K562 (cell line): Measurements from ENCODE around the gene BMI1. TPM values are rescaled to one million over a fixed set of nuclear protein-coding genes. Genes with fewer than 3 reads are reported as not detected.

ENCODE experiments used
- CAMTA2 ChIP-seq: fragments of 250-450 bp; sonication (Bioruptor Pico); conservative IDR thresholded peaks from 2 replicates; pipeline ENCODE4 v1.5.1; 2022
- CBFA2T3 ChIP-seq: fragments of 450-650 bp; IDR thresholded peaks from 2 replicates; pipeline ENCODE4 v1.6.1; 2017
- DMBX1 ChIP-seq: fragments of 250-450 bp; sonication (Bioruptor Pico); IDR thresholded peaks from 2 replicates; pipeline ENCODE4 v1.8.0; 2022; ENCODE audit warnings: inconsistent platforms, mild to moderate bottlenecking, moderate library complexity, borderline replicate concordance
- ETS2 ChIP-seq: IDR thresholded peaks from 2 replicates; pipeline ENCODE4 v1.6.1; 2016; ENCODE audit warnings: borderline replicate concordance, missing genetic modification characterization, mild to moderate bottlenecking, moderate library complexity, missing compliant biosample characterization; ENCODE audit not compliant: poor library complexity, severe bottlenecking
- GATAD2A ChIP-seq: fragments of 450-650 bp; IDR thresholded peaks from 2 replicates; pipeline ENCODE4 v1.6.1; 2017
- MGA ChIP-seq: fragments of 450-650 bp; IDR thresholded peaks from 2 replicates; pipeline ENCODE4 v1.6.1; 2016; ENCODE audit warnings: mild to moderate bottlenecking, moderate library complexity
- NCOA6 ChIP-seq: fragments of 450-650 bp; IDR thresholded peaks from 2 replicates; pipeline ENCODE4 v1.6.1; 2017; ENCODE audit warnings: mild to moderate bottlenecking
- PTRF ChIP-seq: fragments of 450-650 bp; IDR thresholded peaks from 2 replicates; pipeline ENCODE4 v1.6.1; 2016; ENCODE audit warnings: mild to moderate bottlenecking, missing genetic modification characterization, missing compliant biosample characterization
- RAD21 ChIP-seq, 2 experiments: fragments of 250-450 bp in 1 of 2; fragments of 450-650 bp in 1 of 2; sonication (Bioruptor Pico) in 1 of 2; formaldehyde crosslinking in 1 of 2; IDR thresholded peaks in 1 of 2; conservative IDR thresholded peaks in 1 of 2; 2 replicates each; pipeline versions ENCODE4 v1.4.0 to v1.8.0; 2020 to 2022; ENCODE audit warnings: mild to moderate bottlenecking in 2 of 2, moderate library complexity in 1 of 2
- SAFB2 ChIP-seq: fragments of 200-400 bp; formaldehyde crosslinking; IDR thresholded peaks from 2 replicates; pipeline ENCODE4 v1.6.1; 2018; ENCODE audit warnings: borderline replicate concordance, low read length, low read depth, moderate library complexity; ENCODE audit not compliant: severe bottlenecking
- SMAD1 ChIP-seq: fragments of 150-350 bp; IDR thresholded peaks from 2 replicates; pipeline ENCODE4 v1.6.1; 2014; ENCODE audit warnings: low read length, low read depth; ENCODE audit not compliant: partially characterized antibody
- SMAD4 ChIP-seq: fragments of 250-450 bp; sonication (Bioruptor Pico); conservative IDR thresholded peaks from 2 replicates; pipeline ENCODE4 v1.8.0; 2021; ENCODE audit warnings: inconsistent platforms, mild to moderate bottlenecking, moderate library complexity
- TAF9B ChIP-seq: fragments of 450-650 bp; IDR thresholded peaks from 2 replicates; pipeline ENCODE4 v1.6.1; 2018; ENCODE audit warnings: mild to moderate bottlenecking; ENCODE audit not compliant: partially characterized antibody
- ZFP91 ChIP-seq: sonication (generic); formaldehyde crosslinking; IDR thresholded peaks from 2 replicates; pipeline ENCODE4 v1.8.0; 2022; ENCODE audit warnings: mild to moderate bottlenecking, missing genetic modification reagents
- polyA plus RNA-seq, 8 experiments: library from polyadenylated mRNA; depleted of rRNA in 4 of 8; stranded (reverse) in 5 of 8; unstranded in 3 of 8; fragments of >200 nt; fragmentation: Nextera tagmentation in 2 of 8; fragmentation: Illumina TruSeq in 1 of 8; extraction: Ambion mirVana in 2 of 8; extraction: Trizol in 1 of 8; gene quantifications; 2 replicates each; pipeline versions ENCODE4 v1.2.1 to v1.2.3, GENCODE V29; 2011 to 2014; ENCODE audit warnings: inconsistent platforms in 1 of 8, missing spikeins in 1 of 8
- total RNA-seq, 7 experiments: library from RNA; depleted of rRNA in 6 of 7; stranded (reverse); fragments of >200 nt in 6 of 7; fragmentation: Illumina TruSeq in 2 of 7; extraction: Trizol in 2 of 7; gene quantifications; 2 replicates each; pipeline versions ENCODE4 v1.2.1 to v1.2.3, GENCODE V29; 2011 to 2021; ENCODE audit warnings: low replicate concordance in 1 of 7

Gene BMI1
- total and polyA plus RNA-seq, 9 of the 15 experiments (the other 6 are each of a cell fraction or from before 2014, with no cell fraction given) = 21.4 to 103 (median 70.8) TPM

GRCh38 chr10:22340329-22341189 is 19.7 kb downstream of the BMI1 start (continued):
- TF ChIP-seq ETS2 (tag) = no peak
- peak; percentile 7; the same call in 1 of the 2 replicates for TF ChIP-seq MGA
- TF ChIP-seq NCOA6 = no peak
- no peak for TF ChIP-seq GATAD2A
- TF ChIP-seq PTRF (tag) = no peak
- TF ChIP-seq TAF9B = peak; percentile 30
- no peak; a peak in 1 of 4 replicates for TF ChIP-seq RAD21 (CRISPR knock-in tag; conservative IDR thresholded peaks at IDR 0.05 in 1 of 2, IDR thresholded peaks at IDR 0.05 in 1 of 2)
- TF ChIP-seq DMBX1 (CRISPR knock-in tag) = no peak
- no peak for TF ChIP-seq CBFA2T3
- no peak for TF ChIP-seq CAMTA2 (CRISPR knock-in tag)
- no peak for TF ChIP-seq SAFB2
- TF ChIP-seq ZFP91 (CRISPR knock-in tag) = 0 out of 2 replicates have a peak, but pooled peaks have one; percentile 2
- TF ChIP-seq SMAD1 = peak; percentile 15
- TF ChIP-seq SMAD4 (CRISPR knock-in tag) = peak; percentile 34; the same call in 1 of the 2 replicates
